Measurements from ENCODE around the gene OBP2A.

The OBP2A gene

GRCh38 chr9:135551456-135551855 lies 5.5 kb downstream of the OBP2A start:
- Histone ChIP-seq H3K27me3 (ENCODE audit: low read depth, low read length) (no peaks in the 10 kb centered on the region), H3K9me3 (ENCODE audit: insufficient read depth, low read length) (no peaks in the 10 kb centered on the region), H4K20me1 (ENCODE audit: insufficient read depth, low read length) (no peaks in the 10 kb centered on the region), H3K9ac (ENCODE audit: low read length) (no peak overlapping the region), H2AFZ (ENCODE audit: low read depth, low read length) (no peak overlapping the region), H3K27ac (ENCODE audit: low read length) (no peak overlapping the region), H3K4me2 (ENCODE audit: low read length) (no peak overlapping the region), H3K4me3 (ENCODE audit: low read length) (no peak overlapping the region), H3K79me2 (ENCODE audit: low read length) (no peaks in the 10 kb centered on the region), H3K4me1 (ENCODE audit: low read length) (no peaks in the 10 kb centered on the region), H3K36me3 (replicated peaks; ENCODE audit: low read depth, low read length) (no peaks in the 10 kb centered on the region)
- TF ChIP-seq, protein P1, sequence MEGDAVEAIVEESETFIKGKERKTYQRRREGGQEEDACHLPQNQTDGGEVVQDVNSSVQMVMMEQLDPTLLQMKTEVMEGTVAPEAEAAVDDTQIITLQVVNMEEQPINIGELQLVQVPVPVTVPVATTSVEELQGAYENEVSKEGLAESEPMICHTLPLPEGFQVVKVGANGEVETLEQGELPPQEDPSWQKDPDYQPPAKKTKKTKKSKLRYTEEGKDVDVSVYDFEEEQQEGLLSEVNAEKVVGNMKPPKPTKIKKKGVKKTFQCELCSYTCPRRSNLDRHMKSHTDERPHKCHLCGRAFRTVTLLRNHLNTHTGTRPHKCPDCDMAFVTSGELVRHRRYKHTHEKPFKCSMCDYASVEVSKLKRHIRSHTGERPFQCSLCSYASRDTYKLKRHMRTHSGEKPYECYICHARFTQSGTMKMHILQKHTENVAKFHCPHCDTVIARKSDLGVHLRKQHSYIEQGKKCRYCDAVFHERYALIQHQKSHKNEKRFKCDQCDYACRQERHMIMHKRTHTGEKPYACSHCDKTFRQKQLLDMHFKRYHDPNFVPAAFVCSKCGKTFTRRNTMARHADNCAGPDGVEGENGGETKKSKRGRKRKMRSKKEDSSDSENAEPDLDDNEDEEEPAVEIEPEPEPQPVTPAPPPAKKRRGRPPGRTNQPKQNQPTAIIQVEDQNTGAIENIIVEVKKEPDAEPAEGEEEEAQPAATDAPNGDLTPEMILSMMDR (IDR thresholded peaks at IDR 0.05; ENCODE audit: low read depth, low read length) = no peak
- no peak for TF ChIP-seq EZH2phosphoT487 (IDR thresholded peaks at IDR 0.05; ENCODE audit: low read depth)

GRCh38 chr9:135552021-135552697 lies 6.2 kb downstream of the OBP2A start:
- no peak overlapping the region for H3K4me2 ChIP-seq (ENCODE audit: low read length)
- no peaks in the 10 kb centered on the region for H3K27me3 ChIP-seq (ENCODE audit: low read depth, low read length)

DNA sequence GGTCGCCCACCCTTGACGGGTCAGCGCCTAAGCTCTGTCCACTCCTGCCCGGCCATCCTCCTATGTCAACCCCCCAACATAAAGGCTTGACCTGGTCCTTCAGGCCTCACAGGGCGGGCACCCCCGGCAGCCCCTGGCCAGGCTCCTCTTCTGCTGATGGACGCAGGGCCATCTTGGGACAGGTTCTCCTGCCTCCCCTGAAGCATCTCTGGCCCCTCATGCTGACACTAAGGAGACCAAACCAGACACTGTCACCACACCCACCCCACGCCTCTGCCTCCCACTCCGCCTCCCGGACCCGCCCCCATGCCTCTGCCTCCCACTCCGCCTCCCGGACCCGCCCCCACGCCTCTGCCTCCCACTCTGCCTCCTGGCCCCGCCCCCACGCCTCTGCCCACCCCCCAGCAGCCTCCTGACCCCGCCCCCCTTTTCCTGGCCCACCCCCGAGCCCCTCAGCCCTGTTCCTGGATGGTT lies 6.8 kb downstream of the OBP2A start:
- Histone ChIP-seq H3K27me3 (ENCODE audit: low read depth, low read length) (no peaks in the 10 kb centered on the region), H3K36me3 (replicated peaks; ENCODE audit: low read depth, low read length) (no peaks in the 10 kb centered on the region), H3K79me2 (ENCODE audit: low read length) (no peaks in the 10 kb centered on the region), H3K4me2 (ENCODE audit: low read length) (no peak overlapping the region), H3K27ac (ENCODE audit: low read length) (no peak overlapping the region), H3K4me1 (ENCODE audit: low read length) (no peaks in the 10 kb centered on the region), H3K9me3 (ENCODE audit: insufficient read depth, low read length) (no peaks in the 10 kb centered on the region), H2AFZ (ENCODE audit: low read depth, low read length) (no peak overlapping the region), H3K4me3 (ENCODE audit: low read length) (no peak overlapping the region), H4K20me1 (ENCODE audit: insufficient read depth, low read length) (no peaks in the 10 kb centered on the region), H3K9ac (ENCODE audit: low read length) (no peak overlapping the region)
- TF ChIP-seq EZH2phosphoT487 (IDR thresholded peaks at IDR 0.05; ENCODE audit: low read depth) = no peak
- TF ChIP-seq, protein P1 (IDR thresholded peaks at IDR 0.05; ENCODE audit: low read depth, low read length) = no peak

More at GRCh38 chr9:135552021-135552697, 6.2 kb downstream of the OBP2A start:
- Histone ChIP-seq H4K20me1 (ENCODE audit: insufficient read depth, low read length) (no peaks in the 10 kb centered on the region), H3K27ac (ENCODE audit: low read length) (no peak overlapping the region), H2AFZ (ENCODE audit: low read depth, low read length) (no peak overlapping the region), H3K9me3 (ENCODE audit: insufficient read depth, low read length) (no peaks in the 10 kb centered on the region), H3K36me3 (replicated peaks; ENCODE audit: low read depth, low read length) (no peaks in the 10 kb centered on the region), H3K4me3 (ENCODE audit: low read length) (no peak overlapping the region), H3K4me1 (ENCODE audit: low read length) (no peaks in the 10 kb centered on the region), H3K79me2 (ENCODE audit: low read length) (no peaks in the 10 kb centered on the region), H3K9ac (ENCODE audit: low read length) (no peak overlapping the region)
- TF ChIP-seq, protein P1 (IDR thresholded peaks at IDR 0.05; ENCODE audit: low read depth, low read length) = no peak
- no peak for TF ChIP-seq EZH2phosphoT487 (IDR thresholded peaks at IDR 0.05; ENCODE audit: low read depth)

DNA sequence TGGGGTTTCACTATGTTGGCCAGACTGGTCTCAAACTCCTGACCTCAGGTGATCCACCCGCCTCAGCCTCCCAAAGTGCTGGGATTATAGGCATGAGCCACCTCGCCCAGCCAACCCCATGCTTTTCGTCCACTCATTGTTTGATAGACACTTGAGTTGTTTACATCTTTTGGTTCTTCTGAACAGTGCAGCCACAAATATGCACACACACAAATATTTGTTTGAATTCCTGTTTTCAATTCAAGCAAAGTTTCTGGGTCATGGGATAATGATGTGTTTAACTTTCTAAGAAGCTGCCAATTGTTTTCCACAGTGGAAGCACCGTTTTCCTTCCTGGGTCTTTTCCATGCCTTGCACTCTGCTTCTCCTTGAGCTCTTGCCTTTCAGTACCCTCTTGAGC lies 8.8 kb downstream of the OBP2A start:
- no peaks in the 10 kb centered on the region for H3K9me3 ChIP-seq (ENCODE audit: insufficient read depth, low read length)
- H3K36me3 ChIP-seq (replicated peaks; ENCODE audit: low read depth, low read length) = no peaks in the 10 kb centered on the region
- H3K79me2 ChIP-seq (ENCODE audit: low read length) = no peaks in the 10 kb centered on the region
- no peak overlapping the region for H3K4me2 ChIP-seq (ENCODE audit: low read length)
- H3K9ac ChIP-seq (ENCODE audit: low read length) = no peak overlapping the region
- H4K20me1 ChIP-seq (ENCODE audit: insufficient read depth, low read length) = no peaks in the 10 kb centered on the region
- H2AFZ ChIP-seq (ENCODE audit: low read depth, low read length) = no peak overlapping the region
- no peak for TF ChIP-seq EZH2phosphoT487 (IDR thresholded peaks at IDR 0.05; ENCODE audit: low read depth)
- TF ChIP-seq, protein P1 (IDR thresholded peaks at IDR 0.05; ENCODE audit: low read depth, low read length) = no peak
- no peaks in the 10 kb centered on the region for H3K27me3 ChIP-seq (ENCODE audit: low read depth, low read length)
- H3K4me3 ChIP-seq (ENCODE audit: low read length) = no peak overlapping the region
- H3K4me1 ChIP-seq (ENCODE audit: low read length) = no peaks in the 10 kb centered on the region
- H3K27ac ChIP-seq (ENCODE audit: low read length) = no peak overlapping the region

Data from OCI-LY3 (cell line).